HEK293T (cell line): ENCODE data around the gene TPSG1.

Experiments used
- CTCF ChIA-PET: fragments of 350-600 bp; formaldehyde crosslinking; extraction: SDS; loops from one replicate; lab custom pipeline; 2021; ENCODE audit warnings: antibody characterized with exemption, inconsistent platforms; lab: Yijun Ruan, JAX
- POLR2A ChIA-PET: fragments of 350-600 bp; formaldehyde crosslinking; extraction: SDS; loops from one replicate; lab custom pipeline; 2020; ENCODE audit warnings: antibody characterized with exemption, inconsistent platforms; lab: Yijun Ruan, JAX
- DNase-seq: peaks from one replicate; pipeline ENCODE4 v3.0.0; 2012; ENCODE audit warnings: mixed read lengths; ENCODE audit errors: extremely low spot score
- ARNT ChIP-seq: fragments of 450-650 bp; IDR thresholded peaks from 2 replicates; pipeline ENCODE4 v1.6.1; 2017; ENCODE audit warnings: mild to moderate bottlenecking
- BHLHE40 ChIP-seq: fragments of 450-650 bp; IDR thresholded peaks from 2 replicates; pipeline ENCODE4 v1.6.1; 2016; ENCODE audit warnings: mild to moderate bottlenecking, moderate library complexity, borderline replicate concordance
- CTBP1 ChIP-seq: fragments of 450-650 bp; IDR thresholded peaks from 2 replicates; pipeline ENCODE4 v1.6.1; 2016; ENCODE audit warnings: borderline replicate concordance
- ELF4 ChIP-seq: fragments of 450-650 bp; IDR thresholded peaks from 2 replicates; pipeline ENCODE4 v1.6.1; 2017; ENCODE audit warnings: antibody characterized with exemption
- FOXA1 ChIP-seq: fragments of 450-650 bp; IDR thresholded peaks from 2 replicates; pipeline ENCODE4 v1.6.1; 2016; ENCODE audit warnings: mild to moderate bottlenecking
- FOXK2 ChIP-seq: fragments of 450-650 bp; IDR thresholded peaks from 2 replicates; pipeline ENCODE4 v1.6.1; 2016; ENCODE audit warnings: mild to moderate bottlenecking
- FOXM1 ChIP-seq: fragments of 450-650 bp; IDR thresholded peaks from 2 replicates; pipeline ENCODE4 v1.6.1; 2017; ENCODE audit warnings: mild to moderate bottlenecking, borderline replicate concordance
- HDGF ChIP-seq: fragments of 450-650 bp; IDR thresholded peaks from 2 replicates; pipeline ENCODE4 v1.6.1; 2017; ENCODE audit warnings: antibody characterized with exemption, borderline replicate concordance
- L3MBTL2 ChIP-seq: fragments of 450-650 bp; conservative IDR thresholded peaks from 2 replicates; pipeline ENCODE4 v1.6.1; 2016; ENCODE audit warnings: mild to moderate bottlenecking
- LEF1 ChIP-seq: fragments of 450-650 bp; IDR thresholded peaks from 2 replicates; pipeline ENCODE4 v1.6.1; 2017; ENCODE audit warnings: mild to moderate bottlenecking, borderline replicate concordance
- NFRKB ChIP-seq: fragments of 450-650 bp; IDR thresholded peaks from 2 replicates; pipeline ENCODE4 v1.6.1; 2016; ENCODE audit warnings: mild to moderate bottlenecking, moderate library complexity
- SP1 ChIP-seq: fragments of 450-650 bp; IDR thresholded peaks from 2 replicates; pipeline ENCODE4 v1.6.1; 2017
- SUZ12 ChIP-seq: fragments of 450-650 bp; IDR thresholded peaks from 2 replicates; pipeline ENCODE4 v1.6.1; 2016; ENCODE audit warnings: mild to moderate bottlenecking
- TARDBP ChIP-seq: fragments of 450-650 bp; IDR thresholded peaks from 2 replicates; pipeline ENCODE4 v1.6.1; 2016
- ZNF384 ChIP-seq: fragments of 450-650 bp; IDR thresholded peaks from 2 replicates; pipeline ENCODE4 v1.6.1; 2016
- TF ChIP-seq, protein P1 (sequence below): fragments of 450-650 bp; IDR thresholded peaks from 2 replicates; pipeline ENCODE4 v1.6.1; 2016

Gene TPSG1

GRCh38 chr16:1261131-1261892 is 36.2 kb upstream of the TPSG1 start:
- POLR2A ChIA-PET = no interaction called here
- TF ChIP-seq ZNF384 (no peak), NFRKB (no peak), SP1 (no peak), L3MBTL2 (no peak), TARDBP (no peak), SUZ12 (no peak), ELF4 (no peak), LEF1 (no peak), FOXM1 (no peak), CTBP1 (no peak), HDGF (no peak), BHLHE40 (no peak), FOXK2 (no peak), FOXA1 (no peak)
- TF ChIP-seq, protein P1, sequence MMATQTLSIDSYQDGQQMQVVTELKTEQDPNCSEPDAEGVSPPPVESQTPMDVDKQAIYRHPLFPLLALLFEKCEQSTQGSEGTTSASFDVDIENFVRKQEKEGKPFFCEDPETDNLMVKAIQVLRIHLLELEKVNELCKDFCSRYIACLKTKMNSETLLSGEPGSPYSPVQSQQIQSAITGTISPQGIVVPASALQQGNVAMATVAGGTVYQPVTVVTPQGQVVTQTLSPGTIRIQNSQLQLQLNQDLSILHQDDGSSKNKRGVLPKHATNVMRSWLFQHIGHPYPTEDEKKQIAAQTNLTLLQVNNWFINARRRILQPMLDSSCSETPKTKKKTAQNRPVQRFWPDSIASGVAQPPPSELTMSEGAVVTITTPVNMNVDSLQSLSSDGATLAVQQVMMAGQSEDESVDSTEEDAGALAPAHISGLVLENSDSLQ = no peak
- CTCF ChIA-PET = no interaction called here
- no peak for DNase-seq

GRCh38 chr16:1260101-1260680 is 35.1 kb upstream of the TPSG1 start:
- CTCF ChIA-PET = no interaction called here

DNA sequence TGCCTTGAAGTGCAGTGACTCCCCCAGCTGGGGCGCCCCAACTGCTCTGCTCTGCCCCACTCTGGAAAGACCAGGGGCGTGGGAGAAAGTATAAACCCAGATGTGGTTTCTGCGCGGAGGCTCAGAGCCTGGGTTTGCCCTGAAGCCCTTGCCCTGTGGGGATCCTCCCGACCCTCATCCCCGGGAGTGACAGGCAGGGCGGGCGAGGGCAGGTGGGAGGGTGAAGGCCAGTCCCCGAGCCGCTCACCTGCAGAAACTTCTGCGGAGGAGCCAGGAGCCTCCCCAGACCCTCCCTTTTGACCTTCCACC is 34.6 kb upstream of the TPSG1 start:
- ChIA-PET POLR2A (no interaction called here), CTCF (no interaction called here)
- no peak for DNase-seq
- TF ChIP-seq, protein P1 = no peak
- TF ChIP-seq ELF4 (no peak), BHLHE40 (no peak), ARNT (no peak), LEF1 (no peak), FOXA1 (no peak), HDGF (no peak), SP1 (no peak), ZNF384 (no peak), NFRKB (no peak), CTBP1 (no peak), FOXK2 (no peak), TARDBP (no peak)

More at GRCh38 chr16:1260101-1260680, 35.1 kb upstream of the TPSG1 start:
- no peak for TF ChIP-seq FOXM1
- no peak for TF ChIP-seq FOXK2
- no peak for TF ChIP-seq L3MBTL2
- no peak for TF ChIP-seq HDGF
- TF ChIP-seq FOXA1 = no peak
- TF ChIP-seq ELF4 = no peak
- TF ChIP-seq ARNT = no peak
- no peak for TF ChIP-seq NFRKB
- no peak for TF ChIP-seq CTBP1
- POLR2A ChIA-PET = no interaction called here
- DNase-seq = no peak

DNA sequence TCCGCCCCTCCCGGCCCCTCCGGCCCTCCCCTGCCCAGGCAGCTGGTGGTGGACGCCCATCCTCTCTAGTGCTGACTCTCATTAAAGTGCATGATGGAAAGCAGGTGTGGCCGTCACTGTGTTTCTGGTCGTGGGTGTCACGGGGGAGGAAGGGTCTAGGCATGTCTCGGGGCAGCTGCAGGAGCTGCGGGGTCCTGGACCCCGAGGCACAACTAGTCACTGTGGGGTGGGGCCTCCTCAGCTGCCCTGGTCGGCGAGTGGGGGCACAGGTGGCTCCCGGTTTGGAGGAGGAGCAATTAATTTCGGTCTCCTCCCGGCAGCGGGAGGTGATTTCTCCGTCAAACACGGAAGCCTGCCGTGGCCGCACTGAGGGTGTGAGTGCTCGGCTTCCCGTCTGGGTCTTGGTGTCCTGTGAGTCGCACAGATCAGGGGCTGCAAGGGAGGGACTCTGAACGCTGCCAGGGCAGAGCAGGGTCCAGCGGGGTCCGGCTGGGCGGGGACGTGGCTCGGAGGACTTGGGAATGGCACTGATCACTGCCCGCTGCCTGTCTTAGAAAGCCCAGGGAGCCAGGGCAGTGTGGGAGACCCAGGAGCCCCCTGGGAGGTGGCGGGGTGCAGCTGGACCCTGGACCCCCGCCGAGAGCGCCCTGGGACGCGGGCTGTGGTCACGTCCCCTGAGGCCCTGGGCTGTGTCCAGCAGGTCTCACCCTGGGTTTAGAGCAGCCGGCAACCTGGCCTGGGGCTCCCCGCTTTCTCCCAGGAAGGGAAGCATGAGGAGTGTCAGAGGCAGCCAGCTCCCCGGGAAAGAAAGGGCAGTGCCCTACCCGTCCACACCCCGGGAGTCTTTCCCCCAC is 34.1 kb upstream of the TPSG1 start:
- ChIA-PET CTCF (no interaction called here), POLR2A (no interaction called here)
- no peak for TF ChIP-seq ELF4
- TF ChIP-seq TARDBP = no peak
- no peak for TF ChIP-seq LEF1
- TF ChIP-seq L3MBTL2 = no peak
- no peak for TF ChIP-seq CTBP1
- no peak for TF ChIP-seq FOXM1
- no peak for TF ChIP-seq ZNF384
- TF ChIP-seq, protein P1 = no peak
- TF ChIP-seq SUZ12 = no peak
- TF ChIP-seq BHLHE40 = no peak
- no peak for TF ChIP-seq NFRKB
- TF ChIP-seq HDGF = no peak
- TF ChIP-seq FOXA1 = no peak
- no peak for TF ChIP-seq ARNT
- no peak for TF ChIP-seq FOXK2
- TF ChIP-seq SP1 = no peak
- DNase-seq = no peak

GRCh38 chr16:1258225-1258600 is 33.1 kb upstream of the TPSG1 start:
- DNase-seq = no peak
- ChIA-PET CTCF (no interaction called here), POLR2A (no interaction called here)
- TF ChIP-seq SUZ12 = no peak
- TF ChIP-seq ZNF384 = no peak
- no peak for TF ChIP-seq L3MBTL2
- TF ChIP-seq ARNT = no peak
- TF ChIP-seq FOXM1 = no peak
- no peak for TF ChIP-seq FOXK2
- no peak for TF ChIP-seq LEF1
- no peak for TF ChIP-seq ELF4
- TF ChIP-seq, protein P1 = no peak
- TF ChIP-seq CTBP1 = no peak
- TF ChIP-seq BHLHE40 = no peak
- TF ChIP-seq SP1 = no peak
- no peak for TF ChIP-seq HDGF
- no peak for TF ChIP-seq TARDBP
- no peak for TF ChIP-seq FOXA1
- TF ChIP-seq NFRKB = no peak
